Measurements from ENCODE around the gene HPS3.

- TF ChIP-seq CTCF (IDR thresholded peaks at IDR 0.05; ENCODE audit: low read depth, low read length, missing input control) (no peak), EGR1 (IDR thresholded peaks at IDR 0.05; ENCODE audit: low read depth in 2 of 2) (no peak), MAX (IDR thresholded peaks at IDR 0.05) (no peak), FOXA1 (IDR thresholded peaks at IDR 0.05) (no peak), YY1 (IDR thresholded peaks at IDR 0.05) (no peak), RAD21 (IDR thresholded peaks at IDR 0.05) (no peak), SP1 (IDR thresholded peaks at IDR 0.05) (no peak), ZBTB33 (IDR thresholded peaks at IDR 0.05) (no peak), REST (IDR thresholded peaks at IDR 0.05) (no peak), JUND (IDR thresholded peaks at IDR 0.05) (no peak)
Observed at GRCh38 chr3:149163066-149163465, 33.6 kb downstream of the HPS3 start.
